Astrocyte (in vitro differentiated cells and primary cell): ENCODE data around the gene LGI2. TPM values are rescaled to one million over a fixed set of nuclear protein-coding genes. Genes with fewer than 3 reads are reported as not detected.

Experiments used
- DNase-seq: peaks from one replicate; pipeline ENCODE4 v3.0.0-alpha.2; 2010; ENCODE audit warnings: low read depth
- FAIRE-seq: peaks from 2 replicates; lab custom pipeline; 2011; peaks lifted over from hg19 to GRCh38; lab: Jason Lieb, UNC
- H2AFZ ChIP-seq: 2 replicates; pipeline ENCODE4 v1.6.0; 2012; ENCODE audit warnings: low read depth, low read length, inconsistent platforms
- H3K27ac ChIP-seq: 2 replicates; pipeline ENCODE4 v1.5.1; 2011; ENCODE audit warnings: low read depth, low read length, inconsistent platforms
- H3K27me3 ChIP-seq: 2 replicates; pipeline ENCODE4 v1.6.0; 2011; ENCODE audit warnings: low read length, inconsistent platforms; ENCODE audit not compliant: insufficient read depth
- H3K36me3 ChIP-seq: 2 replicates; pipeline ENCODE4 v1.5.1; 2011; ENCODE audit warnings: low read length, inconsistent platforms; ENCODE audit not compliant: insufficient read depth
- H3K4me1 ChIP-seq: 2 replicates; pipeline ENCODE4 v1.5.1; 2011; ENCODE audit warnings: low read length, inconsistent platforms; ENCODE audit not compliant: insufficient read depth
- H3K4me2 ChIP-seq: 2 replicates; pipeline ENCODE4 v1.6.0; 2012; ENCODE audit warnings: low read length, inconsistent platforms
- H3K4me3 ChIP-seq: 2 replicates; pipeline ENCODE4 v1.5.1; 2011; ENCODE audit warnings: low read depth, mild to moderate bottlenecking, low read length, inconsistent platforms; ENCODE audit not compliant: insufficient read depth
- H3K79me2 ChIP-seq: 2 replicates; pipeline ENCODE4 v1.6.0; 2012; ENCODE audit warnings: mild to moderate bottlenecking, low read length, inconsistent platforms; ENCODE audit not compliant: insufficient read depth
- H3K9ac ChIP-seq: 2 replicates; pipeline ENCODE4 v1.6.0; 2012; ENCODE audit warnings: mild to moderate bottlenecking, low read length, inconsistent platforms
- H3K9me3 ChIP-seq: 2 replicates; pipeline ENCODE4 v1.5.1; 2012; ENCODE audit warnings: low read depth, mild to moderate bottlenecking, low read length, inconsistent platforms; ENCODE audit not compliant: insufficient read depth
- H4K20me1 ChIP-seq: 2 replicates; pipeline ENCODE4 v1.6.0; 2012; ENCODE audit warnings: low read length, inconsistent platforms; ENCODE audit not compliant: insufficient read depth
- H3K27ac Mint-ChIP-seq: one replicate; pipeline ENCODE4 v1.8.0; 2021; ENCODE audit warnings: mild to moderate bottlenecking, mixed read lengths; ENCODE audit not compliant: unreplicated experiment
- H3K27me3 Mint-ChIP-seq: one replicate; pipeline ENCODE4 v1.8.0; 2021; ENCODE audit warnings: low read depth, mixed read lengths; ENCODE audit not compliant: unreplicated experiment
- H3K36me3 Mint-ChIP-seq: one replicate; pipeline ENCODE4 v1.8.0; 2021; ENCODE audit warnings: low read depth, mixed read lengths; ENCODE audit not compliant: unreplicated experiment
- H3K4me1 Mint-ChIP-seq: one replicate; pipeline ENCODE4 v1.8.0; 2021; ENCODE audit warnings: low read depth, mixed read lengths; ENCODE audit not compliant: unreplicated experiment
- H3K4me3 Mint-ChIP-seq: one replicate; pipeline ENCODE4 v1.8.0; 2021; ENCODE audit warnings: mild to moderate bottlenecking, moderate library complexity, mixed read lengths; ENCODE audit not compliant: unreplicated experiment
- H3K9me3 Mint-ChIP-seq: one replicate; pipeline ENCODE4 v1.8.0; 2021; ENCODE audit warnings: mild to moderate bottlenecking, mixed read lengths; ENCODE audit not compliant: unreplicated experiment
- EZH2 ChIP-seq: IDR thresholded peaks from 2 replicates; pipeline ENCODE4 v1.6.1; 2012; ENCODE audit warnings: mild to moderate bottlenecking, low read length, inconsistent platforms; ENCODE audit not compliant: insufficient read depth
- total RNA-seq: library from RNA; stranded (reverse); gene quantifications from 2 replicates; pipeline ENCODE4 v1.2.1, GENCODE V29; 2021
- TF ChIP-seq, protein P1 (sequence below): IDR thresholded peaks from 2 replicates; pipeline ENCODE4 v1.5.1; 2011; ENCODE audit warnings: low read depth, mild to moderate bottlenecking, inconsistent platforms, low read length, moderate library complexity; ENCODE audit not compliant: insufficient read depth

LGI2 gene
- total RNA-seq, 1 donor from 2014 or later: 0.27 TPM

DNA sequence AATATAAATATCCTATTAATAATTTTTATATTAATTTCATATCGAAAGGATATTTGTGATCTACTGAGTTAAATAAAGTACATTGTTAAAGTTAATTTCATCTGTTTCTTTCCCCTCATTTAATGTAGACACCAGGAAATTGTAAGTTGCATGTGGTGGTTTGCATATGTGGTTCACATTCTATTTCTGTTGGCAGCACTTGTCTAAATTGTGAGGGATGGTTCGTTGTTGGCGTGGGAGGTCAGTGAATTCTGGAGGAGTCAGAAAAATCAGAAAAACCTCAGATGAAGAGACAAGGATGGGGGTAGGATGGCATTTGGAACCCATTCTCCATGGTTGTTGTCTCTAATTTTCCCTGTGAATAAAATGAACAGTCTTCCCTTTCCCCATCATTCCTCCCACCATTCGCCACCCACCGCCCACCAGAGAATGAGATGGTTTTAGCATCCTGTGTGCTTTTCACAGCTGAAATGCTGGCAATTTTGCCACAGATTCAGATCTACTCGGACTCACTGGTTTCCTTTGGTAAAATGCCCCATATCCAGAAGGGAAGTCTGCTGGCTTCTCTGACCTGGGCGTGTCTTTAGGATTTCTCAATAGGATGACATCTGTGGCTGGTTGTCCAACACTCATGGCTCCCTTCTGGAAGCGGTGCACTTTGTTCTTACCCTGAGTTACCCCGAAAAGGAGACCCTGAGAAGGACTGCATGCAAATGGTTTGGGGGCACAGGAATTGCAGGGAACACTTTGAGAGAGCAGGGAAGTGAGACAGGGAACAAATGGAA is 52.3 kb downstream of the LGI2 start:
- H3K27me3 Mint-ChIP-seq: peaks cover 31% of the 10 kb centered on the region
- no peak for FAIRE-seq
- no peaks in the 10 kb centered on the region for H3K4me1 Mint-ChIP-seq

DNA sequence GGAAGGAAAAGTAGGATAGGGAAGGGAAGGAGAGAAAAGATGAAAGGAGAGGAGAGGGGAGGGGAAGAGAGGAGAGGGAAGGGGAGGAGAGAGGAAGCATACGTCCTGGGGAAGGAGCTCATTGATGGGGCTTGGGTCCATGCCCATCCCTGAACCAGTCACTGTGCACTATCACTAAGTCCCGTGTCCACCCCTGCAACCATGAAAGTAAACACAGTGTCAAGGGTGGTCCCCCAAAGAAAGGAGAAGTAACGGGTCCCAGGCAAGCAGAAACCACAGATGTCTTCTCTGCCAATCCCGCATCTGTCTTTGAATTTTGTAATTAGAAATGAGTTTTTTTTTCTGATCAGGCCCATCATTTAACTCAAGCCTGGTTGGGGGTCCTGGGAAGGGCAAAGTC is 55.2 kb downstream of the LGI2 start:
- TF ChIP-seq EZH2: no peak
- TF ChIP-seq, protein P1, sequence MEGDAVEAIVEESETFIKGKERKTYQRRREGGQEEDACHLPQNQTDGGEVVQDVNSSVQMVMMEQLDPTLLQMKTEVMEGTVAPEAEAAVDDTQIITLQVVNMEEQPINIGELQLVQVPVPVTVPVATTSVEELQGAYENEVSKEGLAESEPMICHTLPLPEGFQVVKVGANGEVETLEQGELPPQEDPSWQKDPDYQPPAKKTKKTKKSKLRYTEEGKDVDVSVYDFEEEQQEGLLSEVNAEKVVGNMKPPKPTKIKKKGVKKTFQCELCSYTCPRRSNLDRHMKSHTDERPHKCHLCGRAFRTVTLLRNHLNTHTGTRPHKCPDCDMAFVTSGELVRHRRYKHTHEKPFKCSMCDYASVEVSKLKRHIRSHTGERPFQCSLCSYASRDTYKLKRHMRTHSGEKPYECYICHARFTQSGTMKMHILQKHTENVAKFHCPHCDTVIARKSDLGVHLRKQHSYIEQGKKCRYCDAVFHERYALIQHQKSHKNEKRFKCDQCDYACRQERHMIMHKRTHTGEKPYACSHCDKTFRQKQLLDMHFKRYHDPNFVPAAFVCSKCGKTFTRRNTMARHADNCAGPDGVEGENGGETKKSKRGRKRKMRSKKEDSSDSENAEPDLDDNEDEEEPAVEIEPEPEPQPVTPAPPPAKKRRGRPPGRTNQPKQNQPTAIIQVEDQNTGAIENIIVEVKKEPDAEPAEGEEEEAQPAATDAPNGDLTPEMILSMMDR: no peak
- Histone ChIP-seq H2AFZ (no peak overlapping the region), H3K9ac (no peak overlapping the region), H3K36me3 (no peaks in the 10 kb centered on the region), H3K27ac (no peak overlapping the region), H3K4me1 (no peaks in the 10 kb centered on the region), H3K9me3 (no peaks in the 10 kb centered on the region), H3K27me3 (peaks cover 7% of the 10 kb centered on the region), H3K4me3 (no peak overlapping the region), H4K20me1 (no peaks in the 10 kb centered on the region), H3K4me2 (no peak overlapping the region), H3K79me2 (no peaks in the 10 kb centered on the region)
- Mint-ChIP-seq H3K36me3 (no peaks in the 10 kb centered on the region), H3K4me1 (no peaks in the 10 kb centered on the region), H3K9me3 (no peaks in the 10 kb centered on the region), H3K4me3 (no peak overlapping the region), H3K27me3 (peaks cover 32% of the 10 kb centered on the region), H3K27ac (no peak overlapping the region)
- FAIRE-seq (no peak), DNase-seq (no peak)

More for the DNA sequence above, 52.3 kb downstream of the LGI2 start:
- Histone ChIP-seq H3K9me3 (no peaks in the 10 kb centered on the region), H3K9ac (no peak overlapping the region), H3K79me2 (no peaks in the 10 kb centered on the region), H2AFZ (no peak overlapping the region), H3K27me3 (peaks cover 10% of the 10 kb centered on the region), H4K20me1 (no peaks in the 10 kb centered on the region), H3K4me2 (no peak overlapping the region), H3K4me3 (no peak overlapping the region), H3K27ac (no peak overlapping the region), H3K4me1 (no peaks in the 10 kb centered on the region), H3K36me3 (no peaks in the 10 kb centered on the region)
- H3K4me3 Mint-ChIP-seq: no peak overlapping the region
- H3K36me3 Mint-ChIP-seq: no peaks in the 10 kb centered on the region
- DNase-seq: no peak
- H3K9me3 Mint-ChIP-seq: no peaks in the 10 kb centered on the region
- TF ChIP-seq, protein P1: no peak
- no peak for TF ChIP-seq EZH2
- no peak overlapping the region for H3K27ac Mint-ChIP-seq
